NCI-H2029 (cell line): ENCODE measurements around the gene ZCCHC14.

Experiments used
- DNase-seq: peaks from one replicate; lab custom pipeline; 2025; lab: John Stamatoyannopoulos, UW

The ZCCHC14 gene

DNA sequence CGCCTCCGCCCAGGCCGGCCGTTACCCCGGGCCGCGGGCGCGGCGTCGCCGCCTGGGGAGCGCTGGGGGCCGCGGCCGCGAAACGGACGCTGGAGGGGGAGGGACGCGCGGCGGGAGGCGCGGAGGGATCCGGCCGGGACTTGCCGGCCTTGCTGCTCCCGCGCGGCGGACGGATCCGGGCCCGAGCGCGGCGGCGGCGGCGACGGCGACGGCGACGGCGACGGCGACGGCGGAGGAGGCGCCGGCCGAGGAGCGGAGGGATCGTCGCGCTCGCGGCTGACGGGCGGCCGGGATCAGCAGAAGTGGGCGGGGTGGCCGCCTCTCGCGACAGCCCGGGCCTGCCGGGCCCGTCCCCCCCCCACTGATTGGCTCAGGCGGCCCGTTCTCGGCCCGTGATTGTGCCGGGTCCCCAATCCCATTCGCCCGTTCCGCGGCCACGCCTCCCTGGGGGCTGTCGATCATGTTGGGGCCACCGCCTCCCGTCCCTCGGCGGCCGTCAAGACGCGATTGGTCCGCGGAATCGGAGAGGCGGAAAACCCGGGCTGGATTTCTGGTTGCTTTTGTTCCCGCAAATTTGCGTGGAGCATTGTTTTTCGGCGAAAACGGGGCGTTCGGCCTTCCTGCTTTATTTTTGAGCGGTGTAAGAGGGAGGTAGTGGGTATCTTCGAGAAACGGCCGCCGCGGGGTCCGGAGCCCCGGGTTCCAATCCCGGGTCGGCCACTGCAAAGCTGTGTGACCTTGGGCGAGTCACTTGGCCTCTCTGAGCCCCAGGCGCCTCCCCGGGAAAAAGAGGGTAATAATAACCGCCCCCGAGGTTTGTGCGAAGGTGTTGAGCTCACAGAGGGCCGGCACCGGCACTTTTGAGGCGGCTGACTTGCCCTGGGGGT, at the start of gene ZCCHC14:
ZCCHC14 (minus strand) TSS at position 304 of the 887 bp plus-strand sequence. CDS start 786 bp downstream, outside the sequence.
- peak; percentile 86 for DNase-seq

DNA sequence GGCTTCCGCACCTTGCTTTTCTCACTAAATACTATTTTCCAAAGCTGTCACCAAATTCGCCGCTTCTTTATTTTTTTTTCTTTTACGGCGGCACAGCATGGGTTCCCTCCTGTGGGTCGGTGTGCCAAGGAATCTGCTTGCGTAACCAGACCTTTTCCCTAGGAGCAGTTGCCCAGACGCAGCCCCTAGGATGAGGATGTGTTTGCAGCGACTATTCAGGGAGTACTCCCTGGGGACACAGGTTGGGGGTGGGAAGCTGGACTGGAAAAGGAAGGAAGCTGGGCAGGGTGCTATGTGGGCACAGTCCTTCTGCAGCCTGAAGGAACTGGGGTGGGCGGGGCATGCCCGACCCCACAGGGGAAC, 49.0 kb upstream of the ZCCHC14 start:
- DNase-seq, result no peak

DNA sequence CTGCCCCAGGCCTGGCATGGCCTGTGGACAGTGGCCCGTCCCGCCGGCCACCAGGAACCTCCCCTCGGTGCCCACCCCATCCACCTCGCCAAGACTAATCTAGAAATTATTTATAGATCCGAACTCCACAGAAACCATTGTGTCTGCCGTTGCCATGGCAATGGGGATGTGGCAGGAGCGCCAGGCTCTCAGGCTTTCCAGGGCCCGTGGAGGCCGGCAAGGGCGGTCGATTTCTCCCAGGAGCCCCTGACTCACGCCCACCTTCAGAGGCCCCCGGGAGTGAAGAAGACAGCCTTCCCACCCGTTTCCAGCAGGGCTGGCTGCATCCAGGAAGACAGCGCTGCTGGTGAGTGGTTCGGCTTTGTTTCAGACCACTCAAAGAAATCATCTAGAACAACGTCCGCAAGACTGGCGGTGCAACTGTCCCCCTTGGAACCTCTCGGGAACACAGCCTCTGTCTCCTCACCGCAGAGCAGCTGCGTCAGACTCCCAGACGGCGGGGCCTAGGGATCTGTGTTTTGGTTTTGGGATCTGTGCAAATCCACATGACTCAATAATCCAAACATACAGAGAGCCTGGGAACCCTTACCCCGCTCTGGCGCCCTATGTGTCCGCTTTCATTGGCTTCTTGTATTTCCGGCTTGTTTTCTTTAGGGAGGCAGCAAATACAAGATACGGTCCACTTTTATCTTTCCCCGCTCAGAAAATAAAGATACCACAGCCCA, 48.5 kb upstream of the ZCCHC14 start:
- DNase-seq, result no peak

DNA sequence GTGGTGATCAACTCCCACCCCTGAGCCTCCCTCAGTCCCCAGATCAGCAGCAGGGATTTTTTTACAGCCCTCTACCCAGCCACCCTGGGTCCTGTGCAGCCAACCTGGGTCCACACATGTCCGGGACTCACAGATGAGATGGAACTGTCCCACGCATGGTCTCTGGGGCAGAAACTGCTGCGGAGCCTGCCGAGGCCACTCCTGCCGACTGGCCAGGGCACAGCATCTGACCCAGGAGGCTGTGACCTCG, 48.0 kb upstream of the ZCCHC14 start:
- DNase-seq, result no peak

DNA sequence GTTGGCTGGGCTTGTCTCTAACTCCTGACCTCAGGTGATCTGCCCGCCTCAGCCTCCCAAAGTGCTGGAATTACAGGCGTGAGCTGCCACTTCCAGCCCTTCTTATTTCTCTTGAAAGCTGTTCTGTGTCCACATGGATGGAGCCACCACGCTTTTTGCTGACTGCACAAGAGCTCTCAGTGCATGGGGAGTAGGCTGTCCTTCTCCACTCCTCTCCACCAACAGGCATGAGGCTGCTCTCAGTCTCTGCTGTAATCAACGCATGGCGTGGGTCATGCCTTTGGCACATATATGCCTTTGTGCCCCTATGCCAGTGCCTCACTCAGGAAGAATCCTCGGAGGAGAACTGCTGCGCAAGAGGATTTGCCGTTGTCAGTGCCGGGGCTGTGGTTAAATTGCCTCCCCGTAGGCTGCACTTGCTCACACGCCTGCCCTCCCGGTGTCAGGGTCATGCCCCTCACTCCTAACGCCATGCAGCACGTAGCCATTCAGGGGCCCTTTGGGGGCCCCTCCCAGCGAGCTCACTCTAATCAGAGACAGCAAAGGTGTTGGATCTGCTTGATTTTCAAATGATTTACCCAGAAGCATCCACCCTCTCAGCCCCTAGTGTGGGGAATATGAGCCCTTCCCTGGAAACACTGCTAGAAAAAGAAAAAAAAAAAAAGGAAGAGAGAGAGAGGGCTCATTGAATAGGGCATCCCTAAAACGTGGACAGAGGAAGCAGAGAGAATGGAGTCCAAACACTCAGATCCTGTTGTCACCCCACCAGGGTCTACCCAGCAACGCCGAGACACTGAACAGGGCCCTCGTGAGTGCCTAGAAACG, 47.5 kb upstream of the ZCCHC14 start:
- DNase-seq, result no peak

DNA sequence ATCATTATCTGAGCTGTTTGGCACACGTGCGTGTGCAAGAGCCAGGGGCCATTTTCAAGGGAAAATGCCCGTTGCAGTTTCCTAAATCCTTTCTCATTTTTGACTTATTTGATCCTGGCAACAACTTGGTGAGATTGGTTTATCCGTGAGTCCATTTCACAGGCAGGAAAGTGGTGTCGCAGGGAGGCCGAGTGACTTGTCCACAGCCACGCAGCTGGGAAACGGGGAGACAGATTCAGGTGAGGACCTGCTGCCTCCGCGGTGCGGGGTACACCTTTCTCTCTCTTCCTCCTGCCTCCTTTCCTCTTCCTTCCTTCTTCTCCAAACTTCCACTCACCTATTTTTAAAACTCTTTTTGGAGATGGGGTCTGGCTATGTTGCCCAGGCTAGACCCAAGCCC, 46.3 kb upstream of the ZCCHC14 start:
- no peak for DNase-seq

DNA sequence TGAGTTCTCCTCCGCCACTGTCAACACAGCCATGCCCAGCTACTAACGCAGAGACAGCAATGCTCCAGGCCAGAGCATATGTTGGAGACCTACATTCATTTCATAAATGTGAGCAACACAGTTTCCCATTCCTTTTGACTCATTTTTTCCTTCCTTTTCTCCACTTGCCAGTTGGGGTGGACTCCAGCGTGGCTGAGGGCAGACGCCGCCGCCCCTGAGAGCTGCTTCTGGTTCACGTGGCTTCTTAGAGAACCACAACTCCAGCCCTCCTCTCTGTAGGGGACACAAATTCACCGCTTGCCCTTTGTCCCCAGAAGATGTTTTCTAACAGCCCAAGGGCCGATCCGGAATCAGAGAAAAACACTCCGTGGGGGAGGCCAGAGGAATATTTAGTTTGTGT, 45.8 kb upstream of the ZCCHC14 start:
- DNase-seq, result no peak

DNA sequence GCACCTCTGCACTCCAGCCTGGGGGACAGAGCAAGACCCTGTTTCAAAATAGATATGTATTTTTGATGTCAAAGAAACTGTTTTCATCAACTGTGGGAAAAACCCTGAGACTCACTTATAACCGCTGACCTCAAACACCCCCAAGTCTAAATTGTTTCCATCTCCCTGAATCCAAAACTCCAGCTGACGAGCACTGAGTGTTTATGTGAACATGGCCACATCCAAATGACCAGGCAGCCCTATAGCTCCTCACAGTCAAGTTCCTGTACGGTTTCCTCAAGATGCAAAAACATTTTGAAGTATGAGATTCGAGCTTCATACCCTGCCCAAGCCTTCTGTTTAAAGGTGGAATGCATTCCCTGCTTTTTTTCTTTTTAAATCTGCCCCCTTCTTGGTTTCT, 45.3 kb upstream of the ZCCHC14 start:
- DNase-seq, result no peak

DNA sequence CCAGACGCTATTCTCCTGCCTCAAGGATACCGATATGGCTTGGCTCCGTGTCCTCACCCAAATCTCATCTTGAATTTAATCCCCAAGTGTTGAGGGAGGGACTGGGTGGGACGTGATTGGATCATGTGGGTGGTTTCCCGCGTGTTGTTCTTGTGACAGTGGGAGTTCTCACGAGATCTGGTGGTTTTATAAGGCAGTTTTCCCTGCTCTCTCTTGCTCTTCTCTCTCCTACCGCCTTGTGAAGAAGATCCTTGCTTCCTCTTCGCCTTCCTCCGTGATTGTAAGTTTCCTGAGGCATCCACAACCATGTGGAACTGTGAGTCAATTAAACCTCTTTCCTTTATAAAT, 43.9 kb upstream of the ZCCHC14 start:
- DNase-seq, result no peak

DNA sequence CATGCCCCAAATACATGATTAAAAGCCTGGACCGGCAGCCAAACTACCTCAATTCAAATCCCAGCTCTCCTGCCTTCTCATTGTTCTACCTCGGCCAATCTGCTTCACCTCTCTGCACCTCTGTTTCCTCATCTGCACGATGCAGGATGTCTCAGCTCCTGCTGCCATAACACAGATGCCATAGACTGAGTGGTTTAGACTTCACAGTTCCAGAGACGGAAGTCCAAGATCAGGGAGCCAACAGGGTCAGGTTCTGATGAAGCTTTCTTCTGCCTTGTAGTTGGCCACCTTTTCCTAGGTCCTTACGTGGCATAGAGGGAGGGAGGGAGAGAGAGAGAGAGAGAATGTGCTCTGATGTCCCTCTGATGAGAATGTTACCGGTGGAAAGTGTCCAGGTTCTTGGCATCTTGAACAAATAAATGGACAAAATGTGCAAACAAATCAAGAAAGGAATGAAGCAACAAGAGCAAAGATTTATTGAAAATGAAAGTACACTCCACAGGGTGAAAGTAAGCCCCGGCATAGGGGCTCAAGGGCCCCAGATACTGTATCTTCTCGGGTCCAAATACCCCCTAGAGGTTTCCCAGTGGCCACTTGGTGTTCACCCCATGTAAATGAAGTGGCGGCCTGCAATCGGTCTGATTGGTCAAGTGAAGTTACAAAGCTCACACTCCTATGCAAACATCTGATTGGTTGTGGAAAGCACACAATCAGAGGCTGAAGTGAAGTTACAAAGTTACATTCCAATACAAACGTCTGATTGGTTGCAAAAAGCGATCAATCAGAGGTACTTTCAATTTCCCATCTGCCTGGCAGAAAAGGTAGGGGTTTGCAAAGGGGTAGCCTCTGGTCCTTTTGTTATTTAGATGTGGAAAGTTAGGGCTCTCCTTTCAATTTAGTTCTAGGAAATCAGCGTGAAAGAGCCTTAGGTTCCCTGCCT, 43.3 kb upstream of the ZCCHC14 start:
- no peak for DNase-seq

DNA sequence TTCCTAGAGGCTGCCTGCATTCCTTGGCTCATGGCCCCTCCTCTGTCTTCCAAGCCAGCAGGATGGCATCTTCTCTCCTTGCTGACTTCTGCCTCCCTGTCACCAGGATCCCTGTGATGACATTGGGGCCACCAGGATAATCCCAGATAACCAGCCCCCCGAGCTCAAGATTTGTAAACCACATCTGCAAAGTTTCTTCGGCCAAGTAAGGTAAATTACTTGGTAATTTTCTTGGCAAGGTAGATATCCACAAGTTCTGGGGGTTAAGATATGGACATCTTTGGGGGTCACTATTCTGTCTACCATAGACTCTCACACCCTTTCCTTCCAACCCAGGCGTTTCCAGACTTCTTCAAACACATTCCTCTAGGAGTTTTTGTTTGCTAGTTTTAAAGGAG, 42.6 kb upstream of the ZCCHC14 start:
- DNase-seq, result no peak

DNA sequence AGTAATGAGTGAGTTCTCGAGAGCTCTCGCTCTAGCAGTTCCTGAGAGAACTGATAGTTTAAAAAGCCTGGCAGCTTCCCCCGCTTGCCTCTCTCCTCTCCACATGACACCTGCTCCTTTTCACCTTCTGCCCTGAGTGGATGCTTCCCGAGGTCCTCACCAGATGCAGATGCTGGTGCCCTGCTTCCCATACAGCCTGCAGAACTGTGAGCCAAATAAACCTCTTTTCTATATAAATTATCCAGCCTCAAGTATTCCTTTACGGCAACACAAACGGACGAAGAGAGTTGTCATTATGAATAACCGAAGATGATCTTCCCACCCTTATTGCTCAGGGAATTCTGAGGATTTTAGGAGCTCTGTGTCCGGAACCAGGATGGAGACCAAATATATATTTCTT, 41.9 kb upstream of the ZCCHC14 start:
- no peak for DNase-seq

DNA sequence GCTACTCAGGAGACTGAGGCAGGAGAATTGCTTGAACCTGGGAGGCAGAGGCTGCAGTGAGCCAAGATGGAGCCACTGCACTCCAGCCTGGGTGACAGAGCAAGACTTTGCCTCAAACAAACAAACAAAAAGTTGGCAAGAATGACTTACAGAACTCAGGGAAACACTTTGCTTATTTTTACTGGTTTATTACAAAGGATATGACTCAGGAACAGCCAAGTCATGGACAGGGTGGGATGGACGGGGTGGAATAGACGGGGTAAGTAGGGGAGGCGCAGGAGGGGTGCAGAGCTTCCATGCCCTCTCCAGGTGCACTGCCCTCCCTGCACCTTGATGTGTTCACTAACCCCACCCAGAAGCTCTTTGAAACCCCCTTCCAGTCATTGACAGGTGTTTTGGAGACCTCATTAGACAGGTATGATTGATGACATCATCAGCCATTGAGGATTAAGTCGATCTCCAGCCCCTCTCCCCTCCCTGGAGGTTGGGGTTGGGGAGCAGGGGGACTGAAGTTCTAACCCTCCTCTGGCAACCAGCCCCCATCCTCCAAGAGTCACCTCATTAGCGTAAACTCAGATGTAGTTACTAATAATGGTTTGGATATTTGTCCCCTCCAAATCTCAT, 41.3 kb upstream of the ZCCHC14 start:
- DNase-seq, result no peak

DNA sequence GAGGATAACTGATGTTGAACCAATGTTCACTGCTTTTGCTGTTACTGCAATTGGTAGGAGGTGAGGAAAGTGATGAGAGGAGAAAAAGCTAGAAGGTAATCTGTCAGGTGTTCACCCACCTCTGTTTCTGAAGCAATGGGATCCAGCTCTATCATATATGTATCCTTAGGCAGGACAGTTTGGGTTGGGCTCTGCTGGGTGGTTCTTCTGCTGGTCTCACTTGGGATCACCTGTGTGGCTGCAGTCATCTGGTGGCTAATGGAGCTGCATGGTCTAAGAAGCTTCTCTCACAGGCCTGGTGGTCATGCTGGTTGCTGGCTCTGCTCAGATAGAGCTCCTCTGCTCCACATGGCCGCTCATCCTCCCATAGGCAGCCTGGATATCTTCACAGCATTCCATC, 40.2 kb upstream of the ZCCHC14 start:
- DNase-seq, result no peak

DNA sequence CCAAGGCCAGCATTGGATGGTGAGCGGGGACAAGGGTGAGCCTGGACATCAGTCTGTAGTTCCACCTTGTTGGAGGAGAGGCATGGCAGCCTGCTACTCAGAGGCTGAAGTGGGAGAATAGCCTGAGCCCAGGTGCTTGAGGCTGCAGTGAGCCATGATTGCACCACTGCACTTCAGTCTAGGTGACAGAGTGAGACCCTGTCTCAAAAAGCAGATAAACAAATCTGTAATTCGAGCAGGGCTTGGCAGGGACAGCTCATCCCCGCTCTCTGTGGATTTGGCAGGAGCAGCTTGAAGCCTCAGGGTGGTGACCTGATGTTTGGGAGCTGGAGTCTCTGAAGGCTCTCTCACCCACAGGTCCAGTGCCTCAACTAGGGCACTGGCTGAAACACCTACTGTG, 38.6 kb upstream of the ZCCHC14 start:
- DNase-seq, result peak; percentile 69

DNA sequence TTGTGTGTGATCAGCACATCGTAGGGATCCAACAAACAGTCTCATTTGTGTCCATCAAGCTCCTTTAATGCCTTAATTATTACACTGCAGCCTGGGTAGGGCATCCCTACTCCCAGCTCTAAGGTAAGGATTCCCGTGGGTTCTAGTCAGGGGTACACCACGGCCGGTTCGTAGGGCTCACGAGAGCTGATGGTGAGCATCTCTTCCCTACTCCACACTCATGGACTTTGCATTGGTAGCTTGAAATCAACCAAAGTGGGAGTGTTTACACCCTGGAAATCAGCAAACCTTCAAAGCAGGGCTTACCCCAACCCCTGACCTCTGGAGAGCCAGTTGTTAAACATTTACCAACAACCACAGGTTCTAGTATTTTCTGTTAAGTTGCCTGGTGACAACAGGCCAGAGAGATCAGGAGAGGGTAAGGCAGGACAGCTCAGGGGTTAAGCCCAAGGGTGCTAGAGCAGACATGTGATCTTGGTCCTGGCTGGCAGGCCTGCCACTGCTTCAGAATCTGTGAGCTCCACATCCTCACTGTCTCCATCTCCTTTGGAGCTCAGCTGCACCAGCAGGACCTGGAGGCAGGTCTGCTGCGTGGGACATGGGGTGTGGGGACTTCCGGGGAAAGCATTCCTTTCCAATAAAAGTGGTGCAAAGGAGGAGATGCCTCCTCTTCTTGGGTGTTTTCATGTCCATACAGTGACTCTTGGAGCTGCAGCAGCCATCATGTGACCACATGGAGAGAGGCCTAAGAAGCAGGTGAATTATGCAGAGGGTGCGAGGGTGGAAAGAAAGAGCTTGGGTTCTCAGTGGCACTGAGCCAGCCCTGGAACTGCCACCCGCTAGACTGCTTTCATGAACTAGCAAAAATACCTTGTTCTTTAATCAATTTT, 36.1 kb upstream of the ZCCHC14 start:
- no peak for DNase-seq

DNA sequence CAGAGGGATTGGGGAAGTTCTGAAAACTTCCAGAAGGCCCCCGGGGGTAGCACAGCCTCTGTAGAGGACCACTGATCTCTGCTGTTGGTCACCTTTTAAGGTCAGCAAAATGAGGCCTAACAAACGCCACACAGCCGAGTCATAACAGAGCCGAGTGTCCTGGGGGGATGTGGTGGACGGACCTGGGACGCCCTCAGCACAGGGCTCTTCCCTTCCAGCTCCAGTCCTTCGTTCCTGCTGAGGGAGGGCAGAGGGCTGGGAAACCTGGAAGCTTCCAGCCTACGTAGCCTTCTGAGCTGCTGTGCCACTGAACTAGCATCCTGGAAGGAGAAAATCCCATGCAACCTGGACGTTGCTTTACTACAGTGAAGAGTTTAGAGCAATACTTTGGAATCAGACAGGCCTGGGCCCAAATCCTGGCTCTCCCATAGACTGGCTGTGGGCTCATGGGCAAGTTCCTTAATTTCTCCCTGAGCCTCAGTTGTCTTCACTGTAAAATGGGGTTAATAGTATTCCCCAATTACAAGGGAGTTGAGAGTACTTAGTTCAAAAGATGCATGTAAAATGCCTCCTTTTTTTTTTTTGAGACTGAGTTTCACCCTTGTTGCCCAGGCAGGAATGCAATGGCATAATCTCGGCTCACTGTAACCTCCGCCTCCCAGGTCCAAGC, 34.4 kb upstream of the ZCCHC14 start:
- no peak for DNase-seq

DNA sequence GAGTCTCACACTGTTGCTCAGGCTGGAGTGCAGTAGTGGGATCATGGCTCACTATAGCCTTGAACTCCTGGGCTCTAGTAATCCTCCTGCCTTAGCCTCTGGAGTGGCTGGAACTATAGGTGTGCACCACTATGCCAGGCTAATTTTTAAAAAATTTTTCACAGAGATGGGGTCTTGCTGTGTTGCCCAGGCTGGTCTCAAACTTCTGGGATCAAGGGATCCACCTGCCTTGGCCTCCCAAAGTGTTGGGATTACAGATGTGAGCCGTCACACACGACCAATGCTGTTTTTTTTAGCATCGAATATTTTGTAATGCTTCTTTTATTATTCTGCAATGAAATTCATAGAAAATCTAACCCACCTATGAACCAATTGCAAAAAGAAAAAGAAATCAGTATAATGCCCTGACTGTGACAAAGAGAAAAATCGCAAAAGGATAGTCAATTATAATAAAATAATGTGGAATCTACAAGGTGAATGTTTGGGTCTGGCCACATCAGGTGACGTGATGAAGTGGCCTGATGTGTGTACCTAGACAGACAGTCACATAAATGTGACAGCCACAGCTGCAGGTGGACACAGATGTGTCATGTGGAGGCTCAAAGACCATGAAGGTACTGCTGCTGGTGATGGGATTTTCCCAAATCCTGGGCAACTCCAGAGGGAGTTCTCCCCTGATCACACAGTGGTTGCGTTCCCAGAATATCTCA, 33.6 kb upstream of the ZCCHC14 start:
- DNase-seq, result no peak

DNA sequence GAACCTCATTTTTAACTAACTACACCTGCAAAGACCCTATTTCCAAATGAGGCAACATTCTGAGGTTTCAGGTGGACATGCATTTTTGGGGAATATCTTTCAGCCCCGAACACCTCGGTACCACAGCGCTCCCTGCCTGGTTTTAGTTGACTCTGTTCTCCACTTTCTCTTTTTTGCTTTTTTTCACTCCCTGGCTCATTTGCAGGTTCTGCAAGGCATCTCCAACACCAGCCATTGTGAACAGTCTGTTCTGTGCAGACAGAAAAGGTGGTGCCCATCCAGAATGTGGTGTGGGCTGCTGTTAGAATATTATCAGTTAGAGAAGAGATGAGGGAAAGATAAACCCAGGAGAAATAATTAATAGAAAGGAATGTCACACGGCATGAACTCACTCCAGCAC, 32.5 kb upstream of the ZCCHC14 start:
- no peak for DNase-seq
